Astrocyte of the spinal cord (primary cell): ENCODE results near the gene PDIA6.
A peak's percentile ranks its signal among the peaks of the same experiment; 100 is the strongest.

Source experiments
- DNase-seq: peaks from one replicate; pipeline ENCODE4 v3.0.0; 2011; ENCODE audit warnings: low read depth, low spot score
- H3K4me3 ChIP-seq: 2 replicates; pipeline ENCODE4 v1.5.1; 2011; ENCODE audit warnings: low read depth, mild to moderate bottlenecking, low read length, moderate library complexity
- in situ Hi-C: cut with HindIII; loops from 2 replicates; pipeline ENCODE4 v1.10.0; 2017; ENCODE audit warnings: low sequenced_read_pairs
- TF ChIP-seq, protein P1 (sequence below): IDR thresholded peaks from 2 replicates; pipeline ENCODE4 v1.5.1; 2012; ENCODE audit warnings: low read depth, mild to moderate bottlenecking, low read length, inconsistent platforms

PDIA6 gene

GRCh38 chr2:10841547-10842219 lies 29.1 kb upstream of the PDIA6 start:
- H3K4me3 ChIP-seq, result no peak overlapping the region
- TF ChIP-seq, protein P1, sequence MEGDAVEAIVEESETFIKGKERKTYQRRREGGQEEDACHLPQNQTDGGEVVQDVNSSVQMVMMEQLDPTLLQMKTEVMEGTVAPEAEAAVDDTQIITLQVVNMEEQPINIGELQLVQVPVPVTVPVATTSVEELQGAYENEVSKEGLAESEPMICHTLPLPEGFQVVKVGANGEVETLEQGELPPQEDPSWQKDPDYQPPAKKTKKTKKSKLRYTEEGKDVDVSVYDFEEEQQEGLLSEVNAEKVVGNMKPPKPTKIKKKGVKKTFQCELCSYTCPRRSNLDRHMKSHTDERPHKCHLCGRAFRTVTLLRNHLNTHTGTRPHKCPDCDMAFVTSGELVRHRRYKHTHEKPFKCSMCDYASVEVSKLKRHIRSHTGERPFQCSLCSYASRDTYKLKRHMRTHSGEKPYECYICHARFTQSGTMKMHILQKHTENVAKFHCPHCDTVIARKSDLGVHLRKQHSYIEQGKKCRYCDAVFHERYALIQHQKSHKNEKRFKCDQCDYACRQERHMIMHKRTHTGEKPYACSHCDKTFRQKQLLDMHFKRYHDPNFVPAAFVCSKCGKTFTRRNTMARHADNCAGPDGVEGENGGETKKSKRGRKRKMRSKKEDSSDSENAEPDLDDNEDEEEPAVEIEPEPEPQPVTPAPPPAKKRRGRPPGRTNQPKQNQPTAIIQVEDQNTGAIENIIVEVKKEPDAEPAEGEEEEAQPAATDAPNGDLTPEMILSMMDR, result no peak
- DNase-seq, result no peak
- in situ Hi-C loops, result no loop called here

GRCh38 chr2:10839813-10840212 lies 27.2 kb upstream of the PDIA6 start:
- in situ Hi-C loops, result no loop called here
- peak; percentile 12 for DNase-seq
- H3K4me3 ChIP-seq, result no peak overlapping the region
- TF ChIP-seq, protein P1, result no peak

DNA sequence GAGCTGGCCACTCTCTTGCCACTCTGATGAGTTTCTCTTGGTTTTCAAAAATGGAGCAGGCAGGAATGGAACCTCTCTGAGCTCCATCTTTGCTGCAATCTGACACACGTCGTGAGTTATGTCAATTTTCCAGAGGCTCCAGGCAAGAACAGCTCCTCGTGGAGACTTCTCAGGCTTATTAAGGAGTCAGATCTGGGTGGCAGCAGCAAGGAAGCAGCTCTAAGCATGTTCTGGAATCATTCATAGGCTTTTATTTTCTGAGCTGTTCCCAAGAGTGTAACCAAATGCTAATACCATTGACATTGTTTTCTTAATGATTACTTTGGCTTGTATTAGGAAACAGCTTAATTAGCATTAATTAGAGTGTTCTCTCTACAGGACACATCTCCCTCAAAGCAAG lies 26.1 kb upstream of the PDIA6 start:
- DNase-seq, result no peak
- TF ChIP-seq, protein P1, result no peak
- in situ Hi-C loops, result no loop called here
- H3K4me3 ChIP-seq, result no peak overlapping the region

GRCh38 chr2:10837298-10838266 lies 25.0 kb upstream of the PDIA6 start:
- in situ Hi-C loops, result no loop called here
- DNase-seq, result no peak
- TF ChIP-seq, protein P1, result no peak
- H3K4me3 ChIP-seq, result no peak overlapping the region

- H3K4me3 ChIP-seq, result no peak overlapping the region
- in situ Hi-C loops, result no loop called here
- TF ChIP-seq, protein P1, result peak; percentile 93
- peak; percentile 24 for DNase-seq
Measured at GRCh38 chr2:10835052-10835970, 22.7 kb upstream of the PDIA6 start.
